ENCODE results near the gene COMMD4.
"Not testable (repeated sequence)": the region's sequence is repeated elsewhere in the genome, so short reads cannot be mapped to it uniquely, and the experiment has no call there.

Gene COMMD4

GRCh38 chr15:75383986-75384385 is 48.1 kb downstream of the COMMD4 start:
- DNase-seq, result not testable (repeated sequence)
